ENCODE measurements around the gene GTPBP3. TPM values are rescaled to one million over a fixed set of nuclear protein-coding genes. Genes with fewer than 3 reads are reported as not detected.
A peak's percentile ranks its signal among the peaks of the same experiment; 100 is the strongest.
"Not testable (repeated sequence)": the region's sequence is repeated elsewhere in the genome, so short reads cannot be mapped to it uniquely, and the experiment has no call there.

GTPBP3 gene
- polyA plus RNA-seq, 3 donors, result 17.4 to 39.2 (median 34.1) TPM

DNA sequence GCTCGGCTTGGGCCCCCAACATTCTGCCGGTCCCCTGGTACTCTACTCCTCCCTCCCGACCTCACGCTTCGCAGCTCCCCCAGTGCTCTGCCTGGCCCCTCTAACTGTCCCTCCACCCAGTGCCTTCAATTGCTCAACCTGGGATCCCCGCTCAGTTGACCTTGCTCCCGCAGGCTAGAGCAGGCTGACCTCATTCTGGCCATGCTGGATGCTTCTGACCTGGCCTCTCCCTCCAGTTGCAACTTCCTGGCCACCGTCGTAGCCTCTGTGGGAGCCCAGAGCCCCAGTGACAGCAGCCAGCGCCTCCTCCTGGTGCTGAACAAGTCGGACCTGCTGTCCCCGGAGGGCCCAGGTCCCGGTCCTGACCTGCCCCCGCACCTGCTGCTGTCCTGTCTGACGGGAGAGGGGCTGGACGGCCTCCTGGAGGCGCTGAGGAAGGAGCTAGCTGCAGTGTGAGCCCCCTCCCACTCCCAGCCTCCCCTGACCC, 3.6 kb downstream of the GTPBP3 start:
- no peak for DNase-seq

DNA sequence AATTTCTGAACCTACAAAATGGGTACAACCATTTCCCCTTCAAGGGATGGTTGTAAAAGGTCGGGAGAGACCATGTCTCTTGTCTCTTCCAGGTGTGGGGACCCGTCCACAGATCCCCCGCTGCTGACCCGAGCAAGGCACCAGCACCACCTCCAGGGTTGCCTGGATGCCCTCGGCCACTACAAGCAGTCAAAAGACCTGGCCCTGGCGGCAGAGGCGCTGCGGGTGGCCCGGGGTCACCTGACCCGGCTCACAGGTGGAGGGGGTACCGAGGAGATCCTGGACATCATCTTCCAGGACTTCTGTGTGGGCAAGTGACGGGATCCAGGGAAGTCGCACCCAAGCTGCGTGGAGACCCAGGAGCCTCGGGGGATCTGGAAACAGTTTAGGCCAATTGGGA, 4.0 kb downstream of the GTPBP3 start:
- DNase-seq, result no peak

DNA sequence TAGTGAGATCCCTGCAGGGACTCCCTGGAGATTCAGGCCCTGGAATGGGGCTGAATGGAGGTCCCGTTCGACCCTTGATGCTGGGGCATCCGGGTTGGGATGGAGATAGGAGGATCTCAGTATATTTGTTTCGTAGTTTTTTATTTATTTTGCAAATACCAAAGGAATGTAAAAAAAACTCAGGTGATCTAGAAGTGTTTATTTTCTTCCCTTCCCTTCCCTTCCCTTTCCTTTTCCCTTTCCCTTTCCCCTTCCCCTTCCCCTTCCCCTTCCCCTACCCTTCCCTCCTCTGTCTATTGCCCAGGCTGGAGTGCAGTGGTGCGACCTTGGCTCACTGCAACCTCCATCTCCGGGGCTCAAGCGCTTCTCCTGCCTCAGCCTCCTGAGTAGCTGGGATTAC, 4.5 kb downstream of the GTPBP3 start:
- DNase-seq, result no peak

DNA sequence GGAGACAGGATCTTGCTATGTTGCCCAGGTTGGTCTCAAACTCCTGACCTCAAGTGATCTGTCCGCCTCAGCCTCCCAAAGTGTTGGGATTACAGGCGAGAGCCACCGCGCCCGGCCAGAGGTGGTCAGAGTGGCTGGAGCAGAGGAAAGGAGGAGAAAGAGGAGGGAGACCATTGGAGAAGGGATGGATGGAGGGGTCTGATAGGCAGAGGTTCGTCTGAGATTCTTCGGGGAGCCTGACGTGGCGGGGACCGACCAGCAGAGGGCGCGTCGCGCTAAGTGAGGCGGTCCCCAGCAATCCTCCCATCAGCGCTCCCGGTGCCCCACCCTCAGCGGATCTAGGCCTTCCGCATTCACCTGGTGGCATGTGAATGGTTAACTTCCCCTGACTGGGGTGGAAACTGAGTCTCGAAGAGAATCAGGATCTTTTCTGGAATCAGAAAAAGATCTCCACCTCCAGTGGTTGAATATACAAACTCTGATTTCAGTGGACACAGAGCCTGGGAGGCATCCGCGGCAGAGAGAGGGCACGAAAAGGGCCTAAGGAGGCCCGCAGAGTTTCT, 8.8 kb downstream of the GTPBP3 start:
- DNase-seq, result no peak

DNA sequence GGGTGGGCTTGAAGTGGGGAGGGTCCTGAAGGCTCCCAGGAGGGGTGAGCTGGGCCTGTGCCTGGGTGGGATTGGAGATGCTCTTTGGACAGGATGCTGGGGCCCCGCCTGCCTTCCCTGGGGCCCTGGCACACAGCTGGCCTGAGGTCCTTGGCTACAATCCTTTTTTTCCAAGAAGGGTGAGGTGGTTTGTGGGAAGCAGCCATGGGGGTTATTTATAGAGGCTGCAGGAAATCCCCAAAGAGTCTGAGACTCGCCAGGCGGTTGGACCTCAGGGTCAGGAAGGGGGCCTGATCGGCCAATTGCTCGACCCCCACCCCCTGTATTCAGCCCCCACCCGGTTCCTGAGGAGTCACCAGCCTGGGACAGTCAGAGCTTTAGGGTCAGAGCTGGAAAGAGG, 10.0 kb downstream of the GTPBP3 start:
- DNase-seq, result no peak

DNA sequence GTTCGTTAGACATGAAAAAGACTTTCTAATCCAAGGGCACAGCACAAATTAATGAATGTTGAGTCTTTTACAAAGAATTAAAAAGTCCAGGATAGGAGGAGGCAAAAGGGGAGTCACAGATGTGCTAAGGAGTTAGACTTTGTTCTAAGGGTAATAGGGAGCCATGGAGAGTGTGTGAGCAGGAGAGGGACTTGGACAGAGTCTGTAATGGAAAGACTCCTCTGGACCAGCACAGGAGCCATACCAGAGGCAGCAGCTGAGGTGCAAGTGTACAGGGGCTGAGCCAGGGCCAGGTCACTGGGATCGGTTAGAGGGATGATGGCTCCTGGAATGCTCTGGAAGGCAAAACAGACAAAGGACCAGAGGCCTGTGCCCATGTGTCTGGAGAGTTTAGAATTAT, 10.5 kb downstream of the GTPBP3 start:
- no peak for DNase-seq

DNA sequence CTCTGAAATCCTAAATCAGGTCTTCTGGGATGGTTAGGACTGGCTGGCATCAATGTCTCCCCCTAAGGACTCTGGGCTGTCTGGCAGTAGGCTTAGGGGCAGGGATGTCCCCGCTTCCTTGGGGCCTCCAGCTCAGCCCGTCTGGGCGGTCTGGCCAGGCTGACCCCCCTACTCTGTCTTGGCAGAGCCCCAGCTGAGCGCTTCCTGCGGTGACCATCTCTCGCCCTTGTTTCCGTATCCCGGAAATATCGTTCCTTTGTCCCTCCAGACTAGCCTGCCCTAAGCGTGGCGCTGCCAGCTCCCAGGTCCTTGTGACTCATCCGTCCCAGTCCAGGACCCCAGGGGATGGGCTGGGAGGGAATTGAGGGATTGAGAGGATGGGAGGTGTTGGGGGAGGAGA, 11.3 kb downstream of the GTPBP3 start:
- DNase-seq, result peak; percentile 71

DNA sequence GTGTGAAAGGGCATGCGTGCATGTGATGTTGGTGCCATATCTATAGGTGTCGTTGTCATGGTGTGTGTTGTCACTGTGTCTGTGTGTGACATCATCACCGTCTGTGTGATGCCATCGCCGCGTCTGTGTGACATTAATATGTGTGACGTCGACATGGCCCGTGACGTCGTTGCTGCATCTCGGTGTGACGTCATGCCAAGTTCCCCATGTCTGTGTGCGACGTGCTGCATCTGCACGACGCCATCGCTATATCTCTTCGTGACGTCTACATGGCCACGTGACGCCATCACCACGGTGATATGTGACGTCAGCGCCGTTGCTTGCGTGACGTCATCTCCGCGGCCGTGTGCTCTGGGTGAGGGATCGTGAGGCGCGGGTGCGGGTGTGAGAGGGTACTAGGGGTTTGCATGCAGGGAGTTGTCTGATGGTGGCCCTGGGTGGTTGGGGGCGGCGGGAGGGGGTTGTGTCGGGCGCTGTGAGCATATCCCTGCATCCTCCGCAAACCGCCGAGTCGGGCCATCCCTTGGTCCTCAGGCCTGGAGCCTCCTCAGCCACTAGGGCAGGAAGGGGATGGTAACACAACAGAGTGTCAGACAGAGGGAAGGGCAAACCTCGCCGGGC, 14.6 kb downstream of the GTPBP3 start:
- DNase-seq, result no peak

DNA sequence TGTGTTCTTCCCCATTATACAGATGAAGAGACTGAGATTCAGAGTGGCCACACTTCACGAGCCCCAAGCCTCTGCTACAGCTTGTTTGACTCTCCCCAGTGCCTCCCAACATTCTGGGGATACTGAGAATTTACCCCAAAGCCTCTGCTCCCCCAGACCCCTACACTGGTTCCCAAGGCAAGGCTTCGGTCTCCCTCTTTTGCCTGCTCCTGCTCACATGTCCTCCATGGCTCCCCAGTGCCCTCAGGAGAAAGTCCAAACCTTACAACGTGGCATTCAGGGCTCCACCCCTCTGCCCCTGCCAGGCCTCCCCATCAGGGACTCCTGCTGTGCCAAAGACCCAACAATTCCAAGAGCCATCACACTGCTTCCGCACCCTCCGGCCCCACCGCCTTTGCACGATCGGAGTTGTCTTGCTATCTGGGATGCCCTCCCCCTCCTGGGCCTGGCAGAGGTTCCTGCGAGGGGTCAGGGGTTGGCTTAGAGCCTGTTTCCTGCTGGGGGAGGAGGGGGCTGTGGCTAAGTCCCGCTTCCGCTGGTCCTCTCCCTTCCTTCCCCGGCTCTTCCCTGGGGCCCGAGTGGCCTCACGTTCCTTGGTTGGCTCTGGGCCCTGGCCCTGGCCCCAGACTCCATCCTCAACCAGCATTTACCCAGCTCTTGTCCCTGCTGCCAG, 15.4 kb downstream of the GTPBP3 start:
- DNase-seq, result no peak

DNA sequence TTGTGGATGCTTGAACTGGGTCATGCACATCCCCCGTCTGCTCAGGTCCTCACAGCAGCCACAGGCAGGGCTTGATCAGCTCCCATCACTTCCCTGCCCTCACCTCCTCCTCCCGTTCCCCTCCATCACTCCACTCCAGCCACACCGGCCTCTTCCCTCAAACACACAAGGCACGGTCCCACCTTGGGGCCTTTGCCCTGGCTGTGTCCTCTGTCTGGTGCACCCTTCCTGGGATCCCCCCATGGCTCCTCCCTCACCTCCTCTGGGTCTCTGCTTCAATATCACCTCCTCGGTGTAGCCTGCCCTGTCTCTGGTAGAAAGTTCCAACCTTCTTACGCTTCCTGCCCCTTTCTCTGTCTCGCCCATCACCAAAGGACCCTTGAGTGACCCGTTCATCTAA, 16.0 kb downstream of the GTPBP3 start:
- no peak for DNase-seq

DNA sequence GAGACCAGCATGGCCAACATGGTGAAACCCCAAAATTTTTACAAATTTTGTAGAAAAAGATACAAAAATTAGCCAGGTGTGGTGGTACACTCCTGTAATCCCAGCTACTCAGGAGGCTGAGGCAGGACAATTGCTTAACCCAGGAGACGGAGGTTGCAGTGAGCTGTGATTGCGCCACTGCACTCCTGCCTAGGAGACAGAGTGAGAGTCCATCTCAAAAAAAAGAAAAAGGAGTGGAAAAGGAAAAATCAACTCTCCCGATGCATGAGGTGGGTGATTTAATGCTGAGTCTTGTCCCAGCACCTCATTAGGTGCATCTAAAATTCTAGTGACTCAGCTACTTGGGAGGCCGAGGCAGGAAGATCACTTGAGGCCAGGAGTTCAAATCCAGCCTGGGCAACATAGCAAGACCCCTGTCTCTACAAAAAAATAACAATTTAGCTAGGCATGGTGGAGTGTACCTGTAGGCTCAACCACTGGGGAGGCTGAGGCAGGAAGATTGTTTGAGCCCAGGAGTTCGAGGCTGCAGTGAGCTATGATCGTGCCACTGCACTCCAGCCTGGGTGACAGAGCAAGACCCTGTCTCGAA, 19.8 kb downstream of the GTPBP3 start:
- DNase-seq, result no peak

DNA sequence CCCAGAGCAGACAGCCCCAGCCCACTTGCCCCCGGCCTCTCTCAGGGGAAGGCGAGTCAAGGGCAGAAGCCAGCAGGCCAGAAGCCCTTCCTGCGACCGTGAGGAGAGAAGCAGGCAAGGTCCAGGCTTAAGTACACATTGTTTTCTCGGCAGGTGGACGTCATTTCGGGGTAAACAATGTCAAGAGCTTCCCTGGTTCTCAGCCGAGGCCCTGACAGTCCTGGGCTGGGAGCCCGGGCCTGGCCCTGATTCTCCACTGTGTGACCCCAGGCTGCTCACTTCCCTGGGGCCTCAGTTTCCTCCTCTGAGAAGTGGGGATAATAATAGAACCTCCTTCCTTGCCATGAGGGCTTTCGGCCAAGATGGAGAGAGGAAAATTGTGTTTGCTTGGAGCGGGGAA, 20.4 kb downstream of the GTPBP3 start:
- DNase-seq, result no peak

DNA sequence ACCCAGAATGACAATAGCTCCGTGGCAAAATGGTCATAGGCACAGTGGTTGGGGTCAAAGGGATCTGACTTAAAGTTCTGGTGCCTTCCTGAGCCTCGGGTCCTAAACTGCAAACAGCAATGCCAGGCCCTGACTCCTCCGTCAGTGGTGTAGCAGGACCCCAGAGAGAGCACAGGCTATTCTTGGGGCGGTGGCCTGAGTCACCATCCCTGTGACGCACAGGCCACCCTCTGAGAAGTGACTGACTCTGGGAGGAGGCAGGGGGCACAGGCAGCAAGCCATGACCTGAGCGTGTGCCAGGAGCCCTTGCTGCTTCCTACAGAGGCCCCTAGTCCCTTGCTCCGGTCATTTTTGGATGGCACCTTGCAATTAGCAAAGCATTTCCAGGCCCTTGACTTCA, 21.0 kb downstream of the GTPBP3 start:
- DNase-seq, result no peak

DNA sequence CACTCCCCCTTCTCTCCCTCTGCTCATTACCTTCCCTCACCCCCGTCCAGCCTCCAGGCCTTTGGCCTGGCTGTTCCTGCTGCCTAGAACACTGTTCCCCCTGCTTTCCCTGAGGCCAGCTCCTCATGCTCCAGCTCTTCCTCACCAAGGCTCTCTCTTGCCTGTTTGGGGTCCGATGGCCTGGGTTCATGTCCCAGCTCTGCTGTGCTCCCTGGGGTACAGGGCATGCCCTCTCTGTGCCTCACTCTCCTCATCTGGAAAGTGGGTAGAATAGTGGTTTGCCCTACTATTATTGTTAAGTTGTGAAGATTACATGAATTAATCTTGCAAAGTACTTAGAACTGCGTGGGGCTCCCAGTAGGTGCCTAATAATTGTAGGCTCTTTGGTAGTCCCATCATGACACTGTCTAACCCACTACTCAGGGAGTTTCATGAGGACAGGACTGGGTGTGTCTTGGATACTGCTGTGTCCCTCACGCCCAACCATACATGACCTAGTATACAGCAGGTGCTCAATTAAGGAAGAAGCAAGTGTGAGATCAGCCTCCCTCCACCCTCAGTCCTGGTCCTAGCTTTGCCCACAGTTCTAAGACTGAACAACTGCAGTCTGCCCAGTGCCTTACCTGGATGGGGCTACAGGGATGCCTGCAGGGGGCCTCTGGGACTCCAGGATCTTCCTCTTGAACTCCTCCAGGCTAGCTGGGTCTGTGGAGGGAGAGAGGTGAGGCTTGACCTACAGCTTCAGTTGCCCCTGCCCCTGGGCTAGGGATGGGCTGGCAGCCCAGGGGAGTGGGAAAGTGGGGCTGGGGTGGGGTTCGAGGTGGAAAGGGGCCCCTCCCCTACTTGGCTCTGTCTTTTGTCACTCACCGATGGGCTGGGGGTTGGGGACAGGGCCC, 22.8 kb downstream of the GTPBP3 start:
- DNase-seq, result no peak

DNA sequence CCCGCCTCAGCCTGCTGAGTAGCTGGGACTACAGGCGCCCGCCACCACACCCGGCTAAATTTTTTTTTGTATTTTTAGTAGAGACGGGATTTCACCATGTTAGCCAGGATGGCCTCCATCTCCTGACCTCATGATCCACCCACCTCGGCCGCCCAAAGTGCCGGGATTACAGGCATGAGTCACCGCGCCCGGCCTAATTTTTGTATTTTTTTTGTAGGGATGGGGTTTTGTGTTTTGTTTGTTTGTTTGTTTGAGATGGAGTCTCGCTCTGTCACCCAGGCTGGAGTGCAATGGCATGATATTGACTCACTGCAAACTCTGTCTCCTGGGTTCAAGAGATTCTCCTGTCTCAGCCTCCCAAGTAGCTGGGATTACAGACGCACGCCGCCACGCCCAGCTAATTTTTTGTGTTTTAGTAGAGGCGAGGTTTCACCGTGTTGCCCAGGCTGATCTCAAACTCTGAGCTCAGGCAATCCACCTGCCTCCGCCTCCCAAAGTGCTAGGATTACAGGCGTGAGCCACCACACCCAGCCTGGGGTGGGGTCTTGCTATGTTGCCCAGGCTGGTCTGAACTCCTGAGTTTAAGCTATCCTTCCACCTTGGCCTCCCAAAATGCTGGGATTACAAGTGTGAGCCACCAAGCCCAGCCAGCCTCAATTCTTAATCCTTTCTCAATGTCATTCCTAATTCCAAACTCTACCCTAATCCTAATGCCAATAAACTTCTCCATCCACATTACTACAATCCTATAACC, 26.7 kb downstream of the GTPBP3 start:
- DNase-seq, result not testable (repeated sequence)

DNA sequence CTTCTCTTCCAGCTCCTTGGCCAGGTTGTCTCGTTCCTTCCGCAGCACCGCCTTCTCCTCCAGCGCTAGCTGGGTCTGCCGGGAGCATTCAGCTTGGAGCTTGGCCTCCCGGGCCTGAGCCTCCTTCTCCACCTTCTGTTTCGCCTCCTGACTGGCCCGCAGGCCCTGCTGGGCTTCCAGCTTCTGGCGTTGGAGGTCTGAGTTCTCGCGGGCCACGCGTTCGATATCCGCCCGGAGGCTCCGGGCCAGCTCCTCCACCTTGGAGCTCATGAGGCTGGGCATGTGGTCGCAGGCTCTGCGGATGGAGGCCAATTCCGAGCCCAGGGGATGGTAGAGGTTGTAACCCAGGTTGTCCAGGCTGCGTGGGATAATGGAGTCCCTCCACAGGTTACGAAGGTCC, 28.0 kb downstream of the GTPBP3 start:
- no peak for DNase-seq

DNA sequence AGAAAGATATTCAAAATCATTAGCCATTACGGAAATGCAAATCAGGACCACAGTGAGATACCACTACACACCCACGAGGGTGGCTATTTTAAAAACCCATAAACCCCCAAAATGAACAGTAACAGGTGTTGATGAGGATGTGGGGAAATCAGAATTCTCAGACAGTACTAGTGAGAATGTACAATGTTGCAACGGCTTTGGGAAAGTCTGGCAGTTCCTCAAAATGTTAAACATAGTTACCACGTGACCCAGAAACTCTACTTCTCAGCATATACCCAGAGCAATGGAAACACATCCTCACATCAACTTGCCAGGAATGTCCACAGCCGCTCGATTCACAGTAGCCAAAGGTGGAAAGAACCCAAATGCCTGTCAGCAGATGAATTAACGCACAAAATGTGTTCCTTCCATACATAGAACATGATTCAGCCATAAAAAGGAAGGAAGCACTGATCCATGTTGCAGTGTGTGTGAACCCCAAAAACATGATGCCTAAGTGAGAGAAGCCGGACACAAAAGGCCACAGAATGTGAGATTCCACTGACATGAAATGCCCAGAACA, 32.8 kb downstream of the GTPBP3 start:
- no peak for DNase-seq

DNA sequence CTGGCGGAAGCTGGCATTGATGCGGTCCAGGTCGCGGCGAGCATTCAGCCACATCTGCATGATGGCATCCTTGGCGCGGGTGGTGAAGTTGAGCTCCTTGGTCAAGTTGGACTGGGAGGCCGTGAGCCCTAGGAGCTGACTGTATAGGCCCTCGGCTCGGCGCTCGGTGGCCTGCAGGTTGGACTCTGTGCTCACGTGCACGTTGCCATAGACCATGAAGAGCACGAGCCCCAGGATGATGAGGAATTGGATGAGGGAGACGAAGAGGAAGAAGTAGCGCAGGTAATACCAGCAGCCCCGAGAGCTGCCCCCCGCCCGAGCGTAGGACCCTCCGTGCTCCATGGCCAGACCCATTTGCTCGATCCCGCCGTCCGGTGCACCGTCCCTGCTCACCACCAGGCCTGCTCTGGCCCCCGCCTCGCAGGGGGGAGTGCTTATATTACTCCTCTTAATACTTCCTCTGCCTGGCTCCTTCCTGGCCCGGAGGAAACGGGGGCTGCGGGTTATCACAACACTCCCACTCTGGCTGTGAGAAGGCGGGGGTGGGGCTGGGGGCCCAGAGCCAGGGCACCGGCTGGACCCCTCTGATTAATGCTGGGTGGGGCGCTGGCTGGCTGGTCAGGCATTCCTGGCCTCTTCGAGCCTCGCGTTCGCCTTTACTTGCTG, 39.7 kb downstream of the GTPBP3 start, which contains the start of gene PLVAP:
Gene PLVAP (minus strand): TSS at position 408 of the 666 bp plus-strand sequence. CDS start 54 bp downstream, at position 354.
- no peak for DNase-seq

DNA sequence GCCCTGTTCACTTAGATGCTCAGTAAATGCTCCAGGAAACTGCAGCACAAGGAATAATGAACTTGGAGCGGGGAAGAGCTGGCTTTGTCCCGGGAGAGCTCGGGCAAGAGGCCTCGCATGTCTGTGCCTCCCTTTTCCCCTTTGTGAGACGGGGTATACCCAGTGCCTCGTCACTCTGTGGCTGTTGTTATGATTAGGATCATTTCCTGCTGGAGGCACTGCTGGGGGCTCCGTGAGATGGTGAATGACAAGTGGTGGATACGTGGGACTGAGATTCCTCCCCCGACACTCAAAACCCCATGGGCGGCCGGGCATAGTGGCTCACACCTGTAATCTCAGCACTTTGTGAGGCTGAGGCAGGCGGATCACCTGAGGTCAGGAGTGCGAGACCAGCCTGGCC, 40.9 kb downstream of the GTPBP3 start:
- DNase-seq, result no peak

DNA sequence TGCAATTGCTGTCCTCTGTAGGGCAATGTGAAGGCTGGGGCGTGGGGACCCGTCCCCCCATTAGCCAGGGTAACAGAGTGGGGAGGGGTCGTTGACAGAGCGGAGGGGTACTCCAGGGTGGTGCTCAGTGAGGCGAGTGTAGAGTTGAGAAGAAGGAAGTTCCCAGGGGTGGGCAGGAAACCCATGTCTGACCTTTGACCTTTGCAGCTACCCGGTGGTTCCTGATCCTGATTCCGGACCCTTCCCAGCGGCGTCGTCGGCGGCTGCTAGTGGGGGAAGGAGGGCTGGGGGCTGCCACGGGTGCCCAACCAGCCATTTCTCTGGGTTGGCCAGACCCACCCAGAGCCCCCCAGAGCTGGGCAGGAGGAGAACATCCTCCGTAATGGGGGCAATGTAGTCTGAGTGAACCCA, 41.9 kb downstream of the GTPBP3 start:
- peak; percentile 79 for DNase-seq

Data from renal pelvis (tissue), 4 donors.